Ammon's horn (tissue), 1 donor: ENCODE measurements around the gene CHTF18.
"Not testable (repeated sequence)": the region's sequence is repeated elsewhere in the genome, so short reads cannot be mapped to it uniquely, and the experiment has no call there.

ENCODE experiments used
- DNase-seq: peaks from one replicate; pipeline ENCODE4 v3.0.0-alpha.2; 2016; ENCODE audit warnings: low spot score

The CHTF18 gene

DNA sequence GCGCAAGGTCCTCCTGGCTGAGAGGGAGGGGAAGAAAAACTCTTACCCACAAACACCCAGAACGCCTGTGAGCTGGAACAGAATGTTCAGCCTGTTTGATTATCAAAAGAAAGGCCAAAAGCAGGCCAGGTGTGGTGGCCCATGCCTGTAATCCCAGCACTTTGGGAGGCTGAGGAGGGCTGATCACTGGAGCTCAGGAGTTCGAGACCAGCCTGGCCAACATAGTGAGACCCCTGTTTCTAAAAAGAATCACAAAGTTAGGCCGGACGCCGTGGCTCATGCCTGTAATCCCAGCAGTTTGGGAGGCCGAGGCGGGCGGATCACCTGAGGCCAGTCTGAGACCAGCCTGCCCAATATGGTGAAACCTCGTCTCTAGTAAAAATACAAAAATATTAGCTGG lies 12.1 kb upstream of the CHTF18 start:
- not testable (repeated sequence) for DNase-seq

DNA sequence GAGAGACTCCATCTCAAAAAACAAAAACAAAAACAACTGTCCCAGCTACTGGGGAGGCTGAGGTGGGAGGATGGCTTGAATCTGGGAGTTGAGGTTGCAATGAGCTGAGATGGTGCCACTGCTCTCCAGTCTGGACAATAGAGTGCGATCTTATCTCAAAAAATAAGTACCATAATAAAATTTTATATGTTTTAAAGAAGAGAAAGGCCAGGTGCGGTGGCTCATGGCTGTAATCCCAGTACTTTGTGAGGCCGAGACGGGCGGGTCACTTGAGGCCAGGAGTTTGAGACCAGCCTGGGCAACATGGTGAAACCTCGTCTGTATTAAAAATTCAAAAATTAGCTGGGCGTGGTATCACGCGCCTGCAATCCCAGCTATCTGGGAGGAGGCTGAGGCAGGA lies 11.6 kb upstream of the CHTF18 start:
- no peak for DNase-seq

DNA sequence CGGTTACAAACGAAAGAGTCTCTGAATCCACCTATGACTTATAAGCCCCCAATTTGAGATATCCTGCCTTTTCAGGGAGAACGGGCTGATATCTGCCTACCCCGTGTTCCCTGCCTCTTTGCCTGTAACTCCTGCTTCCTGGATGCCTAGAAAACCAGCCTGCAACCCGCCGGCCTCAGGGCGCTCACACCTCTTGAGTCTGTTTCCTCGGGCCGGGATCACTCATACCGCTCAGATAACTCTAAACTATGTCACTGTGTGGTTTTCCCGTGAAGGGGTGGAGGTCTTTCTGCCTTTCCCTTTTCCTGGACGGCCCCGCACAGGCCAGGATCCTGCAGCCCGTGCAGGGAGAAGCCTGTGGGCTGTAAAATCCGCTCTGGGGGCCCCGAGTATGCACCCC lies 10.6 kb upstream of the CHTF18 start:
- DNase-seq, result no peak

DNA sequence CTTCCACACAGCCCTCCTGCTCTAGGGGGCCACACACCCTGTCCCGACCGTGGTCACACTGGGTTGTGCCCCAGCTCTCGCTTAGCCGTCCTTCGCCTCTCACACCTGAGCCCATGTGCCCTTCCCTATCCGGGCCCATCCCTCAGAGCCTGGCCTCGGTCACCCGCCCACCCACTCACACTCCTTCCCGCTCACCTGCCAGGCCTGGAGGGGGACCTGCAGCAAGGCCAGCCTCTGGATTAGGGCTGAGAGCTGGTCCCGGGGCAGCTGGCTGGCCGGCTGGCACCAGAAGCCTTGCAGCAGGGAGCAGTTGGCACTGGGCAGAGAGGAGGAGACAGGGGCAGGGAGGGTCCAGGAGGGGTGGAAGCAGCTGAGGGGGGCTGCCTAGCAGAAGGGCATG lies 10.0 kb upstream of the CHTF18 start:
- no peak for DNase-seq

DNA sequence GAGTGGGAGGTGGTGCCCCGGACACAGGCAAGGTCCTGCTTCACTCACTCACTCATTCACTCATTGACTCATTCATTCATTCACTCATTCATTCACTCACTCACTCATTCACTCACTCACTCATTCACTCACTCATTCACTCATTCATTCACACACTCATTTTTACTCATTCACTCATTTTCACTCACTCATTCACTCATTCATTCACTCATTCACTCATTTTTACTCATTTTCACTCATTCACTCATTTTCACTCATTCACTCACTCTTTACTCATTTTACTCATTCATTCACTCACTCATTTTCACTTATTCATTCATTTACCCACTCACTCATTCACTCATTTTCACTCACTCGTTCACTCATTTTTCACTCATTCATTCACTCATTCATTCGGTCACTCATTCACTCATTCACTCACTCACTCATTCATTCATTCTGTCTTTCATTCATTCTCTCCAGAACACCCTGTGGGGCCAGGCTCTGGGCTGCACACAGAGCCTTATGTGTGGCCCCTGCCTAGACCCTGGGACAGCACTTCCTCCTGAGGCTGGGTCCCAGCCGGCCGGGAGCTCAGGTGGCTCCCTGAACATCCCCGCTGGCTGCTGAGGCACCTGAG lies 9.4 kb upstream of the CHTF18 start:
- no peak for DNase-seq

DNA sequence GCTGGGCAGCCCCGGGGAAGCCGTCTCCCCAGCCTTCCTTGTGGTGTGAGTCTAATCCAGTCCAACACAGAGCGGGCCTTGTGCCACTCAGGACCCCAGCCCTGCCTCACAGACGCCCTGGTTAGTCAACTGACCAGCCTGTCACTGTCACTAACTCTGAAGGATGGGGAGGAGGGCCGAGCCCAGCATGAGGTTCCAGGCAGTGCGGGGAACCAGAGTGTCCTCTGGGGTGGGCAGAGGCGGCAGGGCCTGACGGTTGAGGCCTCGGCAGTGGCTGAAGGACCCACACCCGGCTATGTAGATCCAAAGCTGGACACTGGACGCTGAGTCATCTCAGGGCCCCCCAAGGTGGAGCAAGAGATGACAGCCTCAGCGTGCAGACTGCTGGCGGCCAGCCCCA lies 8.9 kb upstream of the CHTF18 start:
- no peak for DNase-seq

DNA sequence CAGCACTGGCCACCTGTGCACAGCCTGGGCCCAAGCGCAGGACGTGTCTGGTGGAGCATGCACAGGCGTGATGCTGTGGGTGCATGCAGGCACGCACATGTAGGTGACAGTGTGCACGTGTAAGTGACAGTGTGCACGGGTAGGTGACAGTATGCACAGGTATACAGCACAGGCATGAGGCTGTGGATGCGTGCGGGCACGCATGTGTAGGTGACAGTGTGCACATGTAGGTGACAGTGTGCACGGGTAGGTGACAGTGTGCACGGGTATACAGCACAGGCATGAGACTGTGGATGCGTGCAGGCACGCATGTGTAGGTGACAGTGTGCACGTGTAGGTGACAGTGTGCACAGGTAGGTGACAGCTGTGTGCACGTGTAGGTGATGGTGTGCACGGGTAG lies 8.1 kb upstream of the CHTF18 start:
- no peak for DNase-seq

DNA sequence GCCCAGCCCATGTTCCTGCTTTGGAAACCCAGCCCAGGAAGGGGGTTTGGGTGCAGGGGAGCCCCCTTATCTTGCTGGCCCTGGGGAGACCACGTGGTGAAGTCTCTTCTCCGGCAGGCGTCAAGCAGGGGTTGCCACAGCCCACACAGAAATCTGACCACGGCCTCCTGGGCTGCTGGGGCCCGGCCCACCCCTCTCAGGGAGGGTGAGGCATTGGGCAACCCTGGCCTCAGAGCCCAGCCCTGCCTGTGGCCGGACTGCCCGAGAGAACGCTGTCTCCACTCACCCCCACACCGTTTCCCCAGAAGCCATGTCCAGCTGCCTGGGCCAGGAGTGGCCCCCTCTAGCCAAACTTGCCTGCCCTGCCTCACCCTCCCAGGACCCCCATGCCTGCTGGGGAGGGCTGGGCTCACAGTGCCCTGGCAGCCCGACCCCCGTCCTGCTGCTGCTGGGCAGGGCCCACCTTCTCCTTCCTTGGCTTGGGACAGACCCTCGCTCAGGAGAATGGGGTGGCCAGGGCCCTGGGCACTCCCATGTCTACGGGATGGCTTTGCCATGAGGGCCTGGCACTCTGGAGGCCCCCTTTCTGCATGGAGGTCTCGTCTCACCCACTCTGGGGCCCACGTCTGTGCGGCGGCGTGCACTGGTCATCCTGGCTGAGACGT lies 6.9 kb upstream of the CHTF18 start:
- no peak for DNase-seq

DNA sequence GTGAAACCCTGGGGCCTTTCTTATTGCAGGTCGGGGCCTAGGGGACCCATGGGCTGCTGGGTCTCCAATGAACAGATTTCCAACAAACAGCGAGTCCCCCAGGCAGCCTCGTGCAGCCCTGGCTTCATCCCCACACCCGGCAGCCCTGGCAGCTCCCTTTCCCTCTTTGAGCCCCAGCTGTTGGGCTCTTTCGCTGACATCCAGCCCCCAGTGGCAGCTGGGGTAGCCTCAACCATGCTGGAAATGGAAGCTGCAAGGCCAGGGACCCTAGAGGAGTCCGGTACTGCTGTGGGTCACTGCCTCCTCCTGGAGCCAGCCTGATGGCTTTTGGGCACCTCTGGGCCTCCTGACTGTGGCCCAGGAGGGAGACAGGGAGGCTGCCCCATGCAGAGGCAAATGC lies 6.2 kb upstream of the CHTF18 start:
- no peak for DNase-seq

DNA sequence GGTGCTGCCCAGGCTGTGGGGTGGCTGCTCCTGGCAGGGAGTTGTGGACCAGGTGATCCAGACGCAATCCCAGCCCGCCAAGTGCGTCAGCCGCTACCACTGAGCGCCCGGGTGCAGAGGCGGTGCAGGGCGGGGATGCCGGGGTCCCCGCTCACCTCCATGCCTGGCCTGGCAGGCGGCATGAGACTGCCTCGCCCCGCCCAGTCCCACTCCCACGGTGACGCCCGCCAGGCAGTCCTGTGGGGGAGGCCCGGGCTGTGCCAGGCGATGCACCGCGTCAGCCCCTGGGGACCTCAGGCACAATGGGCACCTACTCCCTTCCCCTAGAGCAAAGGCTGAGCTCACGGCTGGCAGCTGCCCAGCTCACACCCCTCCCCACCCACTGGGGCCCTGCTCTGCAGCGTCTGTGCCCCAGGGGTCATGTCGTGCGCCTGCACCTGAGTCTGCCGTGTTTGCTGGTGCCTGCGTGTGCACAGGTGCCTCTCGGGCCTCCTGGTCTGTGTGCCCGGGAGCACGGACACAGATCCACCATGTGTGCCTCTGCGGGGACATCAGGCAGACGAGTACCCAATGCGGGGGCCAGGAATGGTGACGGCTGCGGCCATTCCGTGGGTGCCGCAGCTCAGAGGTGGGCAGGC lies 5.5 kb upstream of the CHTF18 start:
- no peak for DNase-seq

DNA sequence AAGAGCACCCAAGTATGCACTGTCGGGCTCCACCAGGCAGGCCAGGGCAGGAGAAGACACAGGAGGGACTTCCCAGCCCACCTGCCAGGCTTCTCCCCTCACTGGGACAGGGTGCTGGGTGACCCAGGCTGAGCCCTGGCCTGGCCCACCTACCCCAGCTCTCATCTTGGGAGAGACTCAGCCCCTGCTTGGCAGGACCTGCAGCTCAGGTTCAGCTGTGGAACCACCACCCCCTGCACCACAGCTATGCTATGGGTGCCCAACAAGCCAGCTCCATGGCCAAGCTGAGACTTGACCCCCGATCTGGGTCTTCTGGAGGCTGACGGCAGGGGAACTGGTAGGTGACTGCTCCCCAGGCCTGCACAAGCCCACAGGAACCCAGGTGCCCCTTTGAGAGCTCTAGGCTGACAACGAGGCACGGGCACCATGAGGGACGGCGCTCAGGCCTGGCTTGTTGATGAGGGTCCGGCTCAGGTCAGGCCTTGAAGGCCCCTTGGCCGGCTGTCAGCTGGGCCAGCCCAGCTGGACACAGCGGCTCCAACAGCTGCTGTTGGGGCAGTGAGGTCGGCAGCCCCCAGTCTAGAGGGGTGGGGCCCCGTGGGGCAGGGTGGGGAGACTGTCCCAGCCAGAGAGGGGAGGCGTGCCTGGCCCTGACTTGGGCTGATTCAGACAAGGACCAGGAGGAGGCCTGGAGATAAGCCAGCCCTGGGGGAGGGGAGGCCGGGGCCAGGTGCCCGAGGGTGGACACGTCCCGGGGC lies 4.8 kb upstream of the CHTF18 start:
- DNase-seq, result no peak

DNA sequence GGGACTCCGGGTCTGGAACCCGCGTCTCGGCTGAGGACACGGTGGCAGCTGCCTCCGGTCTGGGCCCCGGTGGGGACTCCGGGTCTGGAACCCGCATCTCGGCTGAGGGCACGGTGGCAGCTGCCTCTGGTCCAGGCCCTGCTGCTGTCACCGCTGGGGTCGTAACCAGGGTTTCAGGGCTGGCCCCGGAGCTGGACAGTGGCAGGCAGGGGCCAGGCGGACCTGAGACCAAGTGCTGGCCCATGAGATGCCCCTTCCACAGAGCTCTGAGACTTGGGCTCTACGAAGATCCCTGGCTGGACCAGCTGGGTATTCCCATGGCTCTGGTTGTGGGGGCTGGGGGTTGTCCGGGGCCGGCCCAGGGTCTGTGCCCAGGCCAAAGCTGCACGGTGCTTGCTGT lies 4.0 kb upstream of the CHTF18 start:
- no peak for DNase-seq

DNA sequence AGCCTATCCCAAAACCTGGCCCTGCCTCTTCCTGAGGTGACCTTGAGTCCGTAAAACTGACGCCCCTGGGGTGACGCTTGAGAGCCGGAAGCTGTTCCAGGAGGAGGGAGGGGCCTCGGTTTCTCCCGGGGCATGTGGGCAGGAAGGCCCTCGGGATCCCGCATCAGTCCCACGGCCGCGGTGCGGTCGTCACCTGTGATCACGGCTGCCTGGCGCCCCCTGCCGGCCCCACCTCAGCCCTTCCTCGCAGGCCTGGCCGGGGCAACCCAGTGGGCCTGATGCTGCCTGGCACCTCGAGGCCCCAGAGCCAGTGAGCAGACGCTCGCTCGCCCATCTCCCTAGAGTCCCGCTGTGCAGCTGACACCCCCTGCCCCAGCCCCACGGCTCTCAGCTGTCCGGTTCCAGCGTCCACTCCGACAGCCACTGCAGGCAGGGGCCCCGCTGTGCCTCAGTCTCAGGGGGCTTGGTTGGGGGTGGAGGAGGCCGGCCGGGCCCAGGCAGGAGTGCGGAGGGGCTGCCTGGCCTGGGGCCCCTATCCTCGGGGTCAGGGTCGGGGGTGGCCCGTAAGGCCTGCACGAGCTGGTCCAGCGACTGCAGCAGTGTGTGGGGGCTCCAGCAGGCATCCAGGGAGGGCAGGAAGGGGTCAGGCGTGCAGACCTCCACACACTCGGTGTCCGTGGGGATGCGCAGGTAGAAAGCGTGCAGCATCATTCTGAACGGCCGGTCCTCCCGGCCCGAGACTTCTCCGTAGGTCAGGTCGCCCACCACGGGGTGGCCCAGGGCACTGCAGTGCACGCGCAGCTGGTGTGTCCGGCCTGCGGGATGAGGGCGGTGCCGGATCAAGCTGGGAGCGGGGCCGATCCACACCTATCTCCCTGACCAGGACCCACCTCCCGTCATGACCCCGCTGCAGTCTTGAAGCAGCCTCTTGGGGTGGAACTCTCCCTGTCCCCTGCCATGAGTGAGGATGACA lies 2.6 kb upstream of the CHTF18 start:
- peak; percentile 57 for DNase-seq

DNA sequence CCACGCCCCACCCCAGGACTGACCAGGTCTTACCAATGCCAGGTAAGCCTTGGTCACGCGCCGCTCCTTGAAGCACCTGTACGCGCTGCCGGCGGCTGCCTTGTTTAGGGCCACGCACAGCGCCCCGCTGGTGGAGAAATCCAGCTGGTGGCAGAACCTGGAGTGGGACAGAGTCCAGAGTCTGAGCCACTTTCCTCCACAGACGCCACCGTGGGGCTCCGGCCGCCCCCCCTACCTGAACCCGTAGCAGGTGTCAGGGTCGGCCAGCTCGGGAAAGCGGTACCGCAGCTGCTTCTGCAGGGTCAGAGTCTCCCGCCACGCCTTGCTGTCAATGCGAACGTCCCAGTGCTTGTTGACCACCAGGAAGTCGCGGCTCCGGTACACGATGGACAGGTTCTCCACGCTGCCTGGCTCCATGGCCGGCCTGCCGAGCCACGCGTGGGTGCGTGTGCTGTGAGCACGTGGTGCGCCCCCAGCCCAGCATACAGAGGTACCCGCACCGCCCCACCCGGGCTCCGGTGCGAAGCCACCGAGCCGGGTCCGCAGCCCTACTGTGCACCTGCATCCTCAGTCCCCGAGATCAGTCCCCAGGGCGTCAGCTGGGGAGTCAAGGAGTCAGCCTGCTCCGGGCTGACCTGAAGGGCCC lies 976 bp upstream of the CHTF18 start:
- no peak for DNase-seq

DNA sequence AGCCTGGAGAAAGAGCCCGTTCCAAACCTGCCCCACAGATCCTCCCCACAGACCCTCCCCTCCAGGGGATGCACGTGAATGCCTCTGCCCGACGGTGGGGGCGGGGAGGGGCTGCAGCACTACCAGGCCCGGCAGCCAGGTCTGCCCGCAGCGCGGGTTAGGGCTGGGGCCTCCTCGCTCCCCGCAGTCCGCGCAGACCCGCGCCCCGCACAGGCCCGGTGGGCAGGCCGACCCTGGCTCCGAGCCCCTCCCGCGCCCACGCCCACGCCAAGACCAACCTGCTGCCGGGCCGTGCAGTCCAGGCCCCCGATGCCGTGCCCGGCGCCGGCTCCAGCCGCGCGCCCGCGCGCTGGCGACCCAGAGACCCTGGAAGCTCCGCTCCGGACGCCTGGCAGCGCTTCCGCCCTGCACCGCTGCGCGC lies 432 bp upstream of the CHTF18 start, which contains the start of gene RPUSD1:
Gene RPUSD1 (minus strand): TSS at position 404 of the 421 bp plus-strand sequence. CDS start 644 bp downstream, outside the sequence.
- no peak for DNase-seq

DNA sequence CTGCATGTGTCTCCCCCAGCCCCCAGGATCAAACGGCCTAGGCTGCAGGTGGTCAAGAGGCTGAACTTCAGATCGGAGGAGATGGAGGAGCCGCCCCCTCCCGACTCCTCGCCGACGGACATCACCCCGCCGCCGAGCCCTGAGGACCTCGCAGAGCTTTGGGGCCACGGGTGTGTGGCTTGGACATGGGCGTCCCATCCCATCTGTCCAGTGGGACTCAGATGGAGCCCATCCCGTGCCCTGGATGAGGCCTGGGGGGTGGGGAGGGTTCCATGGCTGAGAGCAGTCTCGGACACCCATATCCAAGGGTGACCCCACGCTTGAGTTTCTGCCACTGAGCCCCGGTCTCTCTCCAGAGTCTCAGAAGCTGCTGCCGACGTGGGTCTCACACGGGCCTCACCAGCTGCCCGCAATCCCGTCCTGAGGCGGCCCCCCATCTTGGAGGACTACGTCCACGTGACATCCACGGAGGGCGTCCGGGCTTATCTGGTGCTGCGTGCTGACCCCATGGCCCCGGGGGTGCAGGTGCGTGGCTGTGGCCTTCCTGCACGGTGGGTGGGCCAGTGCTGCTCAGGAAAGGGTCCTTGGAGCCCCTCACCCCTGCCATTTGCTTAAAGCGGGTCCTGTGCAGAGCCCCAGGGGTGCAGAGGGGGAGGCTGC lies 901 bp downstream of the CHTF18 start:
- no peak for DNase-seq

DNA sequence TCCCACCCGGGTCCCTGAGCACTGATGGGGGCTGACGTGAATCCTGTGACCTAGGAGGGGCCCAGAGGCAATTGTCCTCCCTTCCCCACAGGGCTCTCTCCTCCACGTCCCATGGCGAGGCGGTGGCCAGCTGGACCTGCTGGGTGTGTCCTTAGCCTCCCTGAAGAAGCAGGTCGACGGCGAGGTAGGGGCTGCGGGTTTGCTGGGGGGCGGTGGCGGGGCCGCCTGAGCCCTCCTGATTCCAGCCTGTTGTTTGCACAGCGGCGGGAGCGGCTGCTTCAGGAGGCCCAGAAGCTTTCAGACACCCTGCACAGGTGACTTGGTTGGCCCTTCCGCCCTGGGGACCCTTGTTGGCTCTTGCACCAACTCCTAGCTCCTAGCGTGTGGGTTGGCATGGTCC lies 1.7 kb downstream of the CHTF18 start:
- DNase-seq, result no peak

DNA sequence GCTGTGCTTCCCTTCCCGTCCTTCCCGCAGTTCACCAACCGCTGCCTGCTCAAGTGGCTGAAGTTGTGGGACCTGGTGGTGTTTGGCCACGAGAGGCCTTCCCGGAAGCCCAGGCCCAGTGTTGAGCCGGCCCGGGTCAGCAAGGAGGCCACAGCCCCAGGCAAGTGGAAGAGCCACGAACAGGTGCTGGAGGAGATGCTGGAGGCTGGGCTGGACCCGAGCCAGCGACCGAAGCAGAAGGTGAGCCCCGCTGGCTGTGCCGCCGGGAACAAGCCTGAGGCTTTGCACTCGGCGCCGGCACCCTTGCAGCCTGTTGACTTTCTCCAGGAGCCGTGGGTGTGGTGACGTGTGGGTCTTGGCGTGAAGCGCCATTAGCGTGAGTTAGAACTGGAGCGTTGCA lies 2.7 kb downstream of the CHTF18 start:
- DNase-seq, result no peak

DNA sequence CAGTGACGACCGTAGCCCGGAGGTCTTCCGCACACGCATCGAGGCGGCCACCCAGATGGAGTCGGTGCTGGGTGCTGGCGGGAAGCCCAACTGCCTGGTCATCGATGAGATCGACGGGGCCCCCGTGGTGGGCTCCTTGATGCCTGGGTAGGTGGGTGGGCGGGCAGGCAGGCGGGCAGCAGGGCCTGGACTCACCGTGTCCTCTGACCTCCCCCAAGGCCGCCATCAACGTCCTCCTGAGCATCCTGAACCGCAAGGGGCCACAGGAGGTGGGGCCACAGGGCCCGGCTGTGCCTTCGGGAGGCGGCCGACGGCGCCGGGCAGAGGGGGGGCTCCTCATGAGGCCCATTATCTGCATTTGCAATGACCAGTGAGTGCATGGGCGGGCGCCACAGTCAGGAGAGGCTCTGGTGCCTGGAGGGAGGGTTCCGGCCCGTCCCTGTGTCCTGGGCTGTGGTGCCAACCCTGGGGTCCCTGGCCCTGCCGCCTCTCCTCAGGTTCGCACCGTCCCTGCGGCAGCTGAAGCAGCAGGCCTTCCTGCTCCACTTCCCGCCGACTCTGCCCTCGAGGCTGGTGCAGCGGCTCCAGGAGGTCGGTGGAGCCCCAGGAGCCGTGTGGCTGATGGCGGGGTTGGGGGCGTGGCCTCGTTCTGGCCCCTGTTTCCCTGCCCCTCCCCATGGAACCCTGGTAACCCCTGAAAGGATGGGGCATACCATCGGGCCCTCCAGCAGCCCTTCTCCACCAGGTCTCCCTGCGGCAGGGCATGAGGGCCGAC lies 4.0 kb downstream of the CHTF18 start:
- no peak for DNase-seq

DNA sequence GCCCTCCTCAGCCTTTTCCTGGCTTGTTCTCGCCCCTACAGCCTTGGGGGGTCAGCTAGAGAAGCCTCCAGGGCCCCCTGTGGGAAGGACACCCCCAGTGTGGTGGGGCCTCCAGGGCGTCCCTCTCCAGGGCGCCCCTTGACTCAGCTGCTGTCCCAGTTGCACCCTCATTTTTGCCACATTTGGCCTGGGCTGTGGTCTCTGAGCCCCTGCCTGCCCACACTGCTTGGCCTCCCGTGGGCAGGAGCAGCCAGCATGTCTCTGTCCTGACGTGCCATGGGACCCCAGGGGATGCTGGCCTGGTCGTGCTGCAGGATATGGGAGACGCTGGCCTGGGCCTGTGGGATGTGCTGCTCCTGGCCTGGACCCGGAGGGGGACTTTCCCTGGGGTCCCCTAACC lies 5.0 kb downstream of the CHTF18 start:
- no peak for DNase-seq
